GM12891 (cell line): ENCODE measurements around the gene MYO15A.

ENCODE experiments used
- POLR2A ChIP-seq: IDR thresholded peaks from 2 replicates; pipeline ENCODE4 v1.6.1; 2011; ENCODE audit warnings: low read depth, low read length, control low read depth
- POLR2AphosphoS5 ChIP-seq: IDR thresholded peaks from 2 replicates; pipeline ENCODE4 v1.6.1; 2011; ENCODE audit warnings: low read depth, low read length, control low read depth
- TAF1 ChIP-seq: IDR thresholded peaks from 2 replicates; pipeline ENCODE4 v1.6.1; 2011; ENCODE audit warnings: low read depth, low read length, control low read depth

DNA sequence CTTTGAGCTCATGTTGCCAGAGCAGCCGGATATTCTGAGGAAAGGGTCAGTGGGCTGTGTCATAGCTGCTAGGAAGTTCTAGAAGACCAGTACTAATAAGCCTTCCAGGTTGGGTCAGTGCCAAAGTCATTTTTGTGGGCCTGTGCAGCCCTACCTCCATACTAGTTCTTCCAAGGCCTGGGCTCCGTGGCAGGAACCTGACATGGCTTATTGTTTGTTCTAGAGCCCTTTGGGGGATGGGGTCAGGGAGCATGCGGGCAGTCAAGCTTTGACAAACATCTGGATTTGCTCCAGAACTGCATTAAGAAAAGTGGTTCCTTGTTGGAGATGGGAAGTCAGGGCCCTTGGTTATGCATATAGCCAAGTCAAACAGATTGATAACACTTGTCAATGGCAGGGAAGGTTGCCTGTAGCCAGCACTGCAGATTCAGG is 82.7 kb downstream of the MYO15A start:
- no peak for TF ChIP-seq POLR2AphosphoS5
- TF ChIP-seq POLR2A = no peak
- no peak for TF ChIP-seq TAF1
